HepG2 (cell line): ENCODE measurements around the gene RPS6KA2.

Source experiments
- SRSF1 ChIP-seq: fragments of 200-400 bp; formaldehyde crosslinking; optimal IDR thresholded peaks from 2 replicates; pipeline ENCODE3; 2017; ENCODE audit warnings: mild to moderate bottlenecking, low read depth, low read length, moderate library complexity
- U2AF2 ChIP-seq: fragments of 200-400 bp; formaldehyde crosslinking; IDR thresholded peaks from 2 replicates; pipeline ENCODE4 v1.6.1; 2017; ENCODE audit warnings: low read depth, mild to moderate bottlenecking, low read length
- TF ChIP-seq, protein P1 (sequence below): sonication (generic); IDR thresholded peaks from 2 replicates; pipeline ENCODE4 v1.6.1; 2016; ENCODE audit warnings: low read depth, borderline replicate concordance

- TF ChIP-seq SRSF1 = no peak
- TF ChIP-seq U2AF2 = no peak
- TF ChIP-seq, protein P1, sequence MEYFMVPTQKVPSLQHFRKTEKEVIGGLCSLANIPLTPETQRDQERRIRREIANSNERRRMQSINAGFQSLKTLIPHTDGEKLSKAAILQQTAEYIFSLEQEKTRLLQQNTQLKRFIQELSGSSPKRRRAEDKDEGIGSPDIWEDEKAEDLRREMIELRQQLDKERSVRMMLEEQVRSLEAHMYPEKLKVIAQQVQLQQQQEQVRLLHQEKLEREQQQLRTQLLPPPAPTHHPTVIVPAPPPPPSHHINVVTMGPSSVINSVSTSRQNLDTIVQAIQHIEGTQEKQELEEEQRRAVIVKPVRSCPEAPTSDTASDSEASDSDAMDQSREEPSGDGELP = no peak
Measured at GRCh38 chr6:166591961-166592520, 35.0 kb downstream of the RPS6KA2 start.
